Hepatocyte (in vitro differentiated cells): ENCODE results near the gene USP22. TPM values are rescaled to one million over a fixed set of nuclear protein-coding genes. Genes with fewer than 3 reads are reported as not detected.
A peak's percentile ranks its signal among the peaks of the same experiment; 100 is the strongest.

ENCODE experiments used
- DNase-seq: peaks from one replicate; pipeline ENCODE4 v3.0.0-alpha.2; 2016; ENCODE audit warnings: low spot score
- H2AFZ ChIP-seq: fragments of 200-600 bp; sonication (generic); 2 replicates; pipeline ENCODE4 v1.6.0; 2016; ENCODE audit warnings: antibody characterized with exemption, mild to moderate bottlenecking
- H3K27ac ChIP-seq: fragments of 200-600 bp; sonication (generic); 2 replicates; pipeline ENCODE4 v1.5.1; 2016; ENCODE audit warnings: mild to moderate bottlenecking
- H3K27me3 ChIP-seq: fragments of 200-600 bp; sonication (generic); 2 replicates; pipeline ENCODE4 v1.6.1; 2016
- H3K36me3 ChIP-seq: fragments of 200-600 bp; sonication (generic); replicated peaks from 2 replicates; pipeline ENCODE4 v1.5.1; 2016; ENCODE audit warnings: low read depth; ENCODE audit not compliant: insufficient read depth
- H3K4me1 ChIP-seq: fragments of 200-600 bp; sonication (generic); 2 replicates; pipeline ENCODE4 v1.5.1; 2016; ENCODE audit warnings: mild to moderate bottlenecking, moderate library complexity; ENCODE audit not compliant: insufficient read depth
- H3K4me2 ChIP-seq: fragments of 200-600 bp; sonication (generic); 2 replicates; pipeline ENCODE4 v1.6.0; 2016
- H3K4me3 ChIP-seq: fragments of 200-600 bp; sonication (generic); 2 replicates; pipeline ENCODE4 v1.5.1; 2016; ENCODE audit warnings: mild to moderate bottlenecking
- H3K79me2 ChIP-seq: fragments of 200-600 bp; sonication (generic); 2 replicates; pipeline ENCODE4 v1.6.0; 2017; ENCODE audit warnings: mild to moderate bottlenecking
- H3K9me2 ChIP-seq: fragments of 200-600 bp; sonication (generic); replicated peaks from 2 replicates; pipeline ENCODE4 v1.6.0; 2017; ENCODE audit warnings: mild to moderate bottlenecking; ENCODE audit not compliant: insufficient read depth
- H3K9me3 ChIP-seq: fragments of 200-600 bp; sonication (generic); 2 replicates; pipeline ENCODE4 v1.5.1; 2016; ENCODE audit warnings: low read depth, mild to moderate bottlenecking
- H4K20me1 ChIP-seq: fragments of 200-600 bp; sonication (generic); 2 replicates; pipeline ENCODE4 v1.6.0; 2016; ENCODE audit warnings: mild to moderate bottlenecking; ENCODE audit not compliant: insufficient read depth, poor library complexity, severe bottlenecking
- EZH2 ChIP-seq: fragments of 200-600 bp; sonication (generic); IDR thresholded peaks from 2 replicates; pipeline ENCODE4 v1.6.1; 2016; ENCODE audit warnings: antibody characterized with exemption, mild to moderate bottlenecking, borderline replicate concordance
- EZH2phosphoT487 ChIP-seq: fragments of 200-600 bp; sonication (generic); IDR thresholded peaks from one replicate; pipeline ENCODE4 v1.6.1; 2018; ENCODE audit warnings: antibody characterized with exemption, mild to moderate bottlenecking, low read depth, moderate library complexity; ENCODE audit not compliant: unreplicated experiment, severe bottlenecking
- WGBS: methylation state at CpG from one replicate; pipeline ENCODE4 v1.1.6; 2016; ENCODE audit warnings: low lambda C conversion rate; ENCODE audit errors: missing lambda C conversion rate; 5-methylcytosine and 5-hydroxymethylcytosine counted together
- polyA plus RNA-seq: library from polyadenylated mRNA; unstranded; fragments of >200 nt; fragmentation: Nextera tagmentation; extraction: Ambion mirVana; gene quantifications from 2 replicates; pipeline ENCODE4 v1.2.1, GENCODE V29; 2016
- total RNA-seq: library from RNA; depleted of rRNA; stranded (reverse); fragments of >200 nt; gene quantifications from 2 replicates; pipeline ENCODE4 v1.2.3, GENCODE V29; 2014
- TF ChIP-seq, protein P1 (sequence below): fragments of 200-600 bp; sonication (generic); IDR thresholded peaks from 2 replicates; pipeline ENCODE4 v1.5.1; 2016; ENCODE audit warnings: antibody characterized with exemption, mild to moderate bottlenecking; ENCODE audit not compliant: poor library complexity

The USP22 gene
- total and polyA plus RNA-seq, 2 experiments from 2014 or later: 84.0 to 157 TPM

DNA sequence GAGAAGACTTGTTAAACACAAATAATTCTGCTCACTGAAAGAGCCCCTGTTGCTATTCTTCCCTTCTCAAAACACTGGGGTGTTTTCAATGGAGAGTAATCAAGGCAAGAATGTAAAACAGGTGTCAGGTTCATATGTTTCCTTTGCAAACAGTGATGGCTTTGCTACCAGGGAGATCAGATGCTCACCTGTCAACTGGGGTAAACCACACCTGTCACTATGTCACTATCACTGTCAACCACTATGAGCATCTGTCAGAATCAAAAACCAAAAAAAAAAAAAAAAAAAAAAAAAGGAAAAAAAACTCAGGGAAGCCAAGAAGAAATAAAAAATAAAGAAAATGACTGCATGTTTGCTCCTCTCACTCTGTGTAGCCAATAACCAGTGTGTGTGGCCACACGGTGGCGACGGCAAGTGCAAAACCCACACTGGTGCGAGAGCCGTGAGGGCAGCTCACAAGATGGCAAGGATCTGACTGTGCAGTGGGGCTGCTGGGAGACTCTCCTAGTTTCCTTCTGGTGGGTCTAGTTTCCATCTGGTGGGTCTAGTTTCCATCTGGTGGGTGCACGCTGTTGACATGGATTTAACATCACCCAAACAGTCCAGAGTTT lies 22.7 kb downstream of the USP22 start:
- H3K4me1 ChIP-seq: no peaks in the 10 kb centered on the region
- no peaks in the 10 kb centered on the region for H3K27me3 ChIP-seq
- WGBS: 80% methylated on average over 6 of the region's 6 CpGs
- H3K9me2 ChIP-seq: no peaks in the 10 kb centered on the region
- no peak for DNase-seq
- H2AFZ ChIP-seq: no peak overlapping the region
- no peaks in the 10 kb centered on the region for H3K36me3 ChIP-seq
- H3K4me3 ChIP-seq: no peak overlapping the region
- peaks cover 100% of the 10 kb centered on the region for H3K79me2 ChIP-seq
- H4K20me1 ChIP-seq: peaks cover 100% of the 10 kb centered on the region
- H3K27ac ChIP-seq: no peak overlapping the region
- no peak overlapping the region for H3K4me2 ChIP-seq
- TF ChIP-seq EZH2: no peak
- TF ChIP-seq, protein P1, sequence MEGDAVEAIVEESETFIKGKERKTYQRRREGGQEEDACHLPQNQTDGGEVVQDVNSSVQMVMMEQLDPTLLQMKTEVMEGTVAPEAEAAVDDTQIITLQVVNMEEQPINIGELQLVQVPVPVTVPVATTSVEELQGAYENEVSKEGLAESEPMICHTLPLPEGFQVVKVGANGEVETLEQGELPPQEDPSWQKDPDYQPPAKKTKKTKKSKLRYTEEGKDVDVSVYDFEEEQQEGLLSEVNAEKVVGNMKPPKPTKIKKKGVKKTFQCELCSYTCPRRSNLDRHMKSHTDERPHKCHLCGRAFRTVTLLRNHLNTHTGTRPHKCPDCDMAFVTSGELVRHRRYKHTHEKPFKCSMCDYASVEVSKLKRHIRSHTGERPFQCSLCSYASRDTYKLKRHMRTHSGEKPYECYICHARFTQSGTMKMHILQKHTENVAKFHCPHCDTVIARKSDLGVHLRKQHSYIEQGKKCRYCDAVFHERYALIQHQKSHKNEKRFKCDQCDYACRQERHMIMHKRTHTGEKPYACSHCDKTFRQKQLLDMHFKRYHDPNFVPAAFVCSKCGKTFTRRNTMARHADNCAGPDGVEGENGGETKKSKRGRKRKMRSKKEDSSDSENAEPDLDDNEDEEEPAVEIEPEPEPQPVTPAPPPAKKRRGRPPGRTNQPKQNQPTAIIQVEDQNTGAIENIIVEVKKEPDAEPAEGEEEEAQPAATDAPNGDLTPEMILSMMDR: peak; percentile 31
- no peaks in the 10 kb centered on the region for H3K9me3 ChIP-seq

DNA sequence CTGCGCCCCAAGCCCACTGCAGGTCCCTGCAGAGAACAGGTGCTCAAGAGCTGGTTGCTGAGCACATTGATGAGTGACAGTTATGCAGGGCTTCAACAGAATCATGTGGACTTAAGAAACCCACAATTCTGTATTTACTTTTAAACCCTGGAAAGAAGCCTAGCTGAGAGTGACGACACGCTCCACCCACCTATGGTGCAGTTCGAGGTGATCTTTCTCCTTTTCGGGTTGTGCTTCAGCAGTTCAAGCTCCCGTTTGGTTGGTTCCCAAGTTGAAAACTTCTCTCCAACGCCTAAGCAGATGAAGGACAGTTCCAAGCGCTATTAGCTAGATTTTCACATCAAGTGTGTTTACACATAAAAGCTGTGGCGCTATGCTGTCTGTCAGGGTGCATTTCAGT lies 23.9 kb downstream of the USP22 start:
- Histone ChIP-seq H3K27ac (no peak overlapping the region), H3K9me2 (no peaks in the 10 kb centered on the region), H3K4me1 (no peaks in the 10 kb centered on the region), H4K20me1 (peaks cover 100% of the 10 kb centered on the region), H3K79me2 (peaks cover 100% of the 10 kb centered on the region), H3K36me3 (no peaks in the 10 kb centered on the region), H3K4me2 (no peak overlapping the region), H3K4me3 (no peak overlapping the region), H3K9me3 (no peaks in the 10 kb centered on the region), H2AFZ (no peak overlapping the region), H3K27me3 (no peaks in the 10 kb centered on the region)
- DNase-seq: no peak
- WGBS: 92% methylated on average over 9 of the region's 9 CpGs
- TF ChIP-seq, protein P1: no peak
- TF ChIP-seq EZH2: no peak
- no peak for TF ChIP-seq EZH2phosphoT487

DNA sequence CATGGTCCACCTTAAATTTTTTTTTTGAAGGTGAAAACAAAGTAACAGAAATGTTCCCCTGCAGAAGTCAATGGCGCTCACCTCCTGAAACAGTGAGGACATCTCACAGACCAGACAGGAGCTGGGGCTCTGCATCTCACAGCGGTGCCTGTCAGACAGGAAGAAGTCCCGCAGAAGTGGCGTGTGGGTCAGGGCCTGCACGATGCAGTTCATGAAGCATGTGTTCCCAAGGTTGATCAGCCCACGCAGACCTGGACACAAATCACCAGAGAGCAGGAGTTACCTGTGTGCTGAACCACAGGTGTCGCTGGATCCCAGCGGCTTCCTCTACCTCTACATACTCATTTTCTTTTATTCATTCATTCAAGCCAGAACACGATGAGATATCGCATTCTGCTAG lies 24.9 kb downstream of the USP22 start:
- Histone ChIP-seq H3K27ac (no peak overlapping the region), H3K4me2 (no peak overlapping the region), H2AFZ (no peak overlapping the region), H3K36me3 (no peaks in the 10 kb centered on the region), H3K9me2 (no peaks in the 10 kb centered on the region), H4K20me1 (peaks cover 99% of the 10 kb centered on the region), H3K4me1 (no peaks in the 10 kb centered on the region), H3K9me3 (no peaks in the 10 kb centered on the region), H3K4me3 (no peak overlapping the region), H3K79me2 (peaks cover 98% of the 10 kb centered on the region), H3K27me3 (no peaks in the 10 kb centered on the region)
- WGBS: 90% methylated on average over 10 of the region's 10 CpGs
- DNase-seq: no peak
- TF ChIP-seq EZH2: no peak
- TF ChIP-seq, protein P1: no peak
- no peak for TF ChIP-seq EZH2phosphoT487

DNA sequence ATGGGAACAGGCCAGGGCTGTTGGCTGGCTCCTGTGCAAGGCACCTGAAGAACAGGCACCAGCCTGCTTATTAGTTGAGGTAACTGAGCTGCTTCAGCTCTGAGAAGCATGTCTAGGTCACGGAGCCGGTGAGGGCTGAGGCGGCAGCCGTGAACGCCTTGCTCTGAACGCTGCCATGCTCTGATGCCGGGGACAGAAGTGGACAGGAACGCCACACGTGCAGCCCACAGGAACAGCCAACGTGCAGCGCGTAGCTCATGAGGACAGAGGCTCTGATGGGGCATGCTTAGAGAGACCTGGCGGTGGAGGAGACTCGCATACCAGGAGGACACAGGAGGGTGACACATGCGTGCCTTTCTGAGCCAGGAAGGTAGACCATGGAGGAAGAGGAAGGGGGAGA lies 25.6 kb downstream of the USP22 start:
- Histone ChIP-seq H2AFZ (no peak overlapping the region), H3K4me3 (no peak overlapping the region), H4K20me1 (peaks cover 99% of the 10 kb centered on the region), H3K9me3 (no peaks in the 10 kb centered on the region), H3K9me2 (no peaks in the 10 kb centered on the region), H3K4me2 (no peak overlapping the region), H3K27me3 (no peaks in the 10 kb centered on the region), H3K4me1 (no peaks in the 10 kb centered on the region), H3K79me2 (peaks cover 98% of the 10 kb centered on the region), H3K27ac (no peak overlapping the region), H3K36me3 (no peaks in the 10 kb centered on the region)
- DNase-seq: no peak
- no peak for TF ChIP-seq EZH2phosphoT487
- no peak for TF ChIP-seq EZH2
- TF ChIP-seq, protein P1: no peak
- whole genome bisulfite sequencing: over 99% methylated on average over 15 of the region's 15 CpGs
